ENCODE measurements around the gene RNF144B. TPM values are rescaled to one million over a fixed set of nuclear protein-coding genes. Genes with fewer than 3 reads are reported as not detected.

Gene RNF144B
- polyA plus RNA-seq, 2 of the 4 experiments (the other 2 are of a cell fraction), result 0.36 to 0.49 TPM

DNA sequence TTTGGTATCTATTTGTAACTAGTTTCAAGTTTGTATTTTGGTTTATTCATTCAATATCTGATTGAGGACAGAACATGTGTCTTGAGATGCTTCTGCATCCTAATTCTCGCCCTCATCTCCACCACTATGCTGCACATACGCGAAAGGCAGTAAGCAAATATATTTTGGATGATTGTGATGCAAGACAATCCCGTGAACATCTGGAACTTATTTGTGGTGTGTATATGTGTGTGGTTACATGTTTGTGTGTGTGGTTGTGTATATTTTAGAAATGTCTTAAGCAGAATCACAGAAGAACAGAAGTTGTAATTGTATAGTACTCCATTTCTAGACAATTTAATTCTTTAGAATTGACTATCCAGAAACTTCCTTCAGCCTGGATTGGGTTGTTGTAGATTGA lies 35.1 kb upstream of the RNF144B start:
- 60% methylated on average over 4 of the region's 4 CpGs for WGBS (ENCODE audit: missing lambda C conversion rate)
- ChIA-PET POLR2A (no interaction called here), CTCF (no interaction called here)
- H3K4me3 ChIP-seq, result no peak overlapping the region
- DNase-seq (ENCODE audit: low read depth in 1 of 2, low spot score in 1 of 2) (no peak), FAIRE-seq (no peak), ATAC-seq (no peak)
- no peak overlapping the region for H3K27ac ChIP-seq
- no peak overlapping the region for H3K4me2 ChIP-seq
- TF ChIP-seq, protein P1, sequence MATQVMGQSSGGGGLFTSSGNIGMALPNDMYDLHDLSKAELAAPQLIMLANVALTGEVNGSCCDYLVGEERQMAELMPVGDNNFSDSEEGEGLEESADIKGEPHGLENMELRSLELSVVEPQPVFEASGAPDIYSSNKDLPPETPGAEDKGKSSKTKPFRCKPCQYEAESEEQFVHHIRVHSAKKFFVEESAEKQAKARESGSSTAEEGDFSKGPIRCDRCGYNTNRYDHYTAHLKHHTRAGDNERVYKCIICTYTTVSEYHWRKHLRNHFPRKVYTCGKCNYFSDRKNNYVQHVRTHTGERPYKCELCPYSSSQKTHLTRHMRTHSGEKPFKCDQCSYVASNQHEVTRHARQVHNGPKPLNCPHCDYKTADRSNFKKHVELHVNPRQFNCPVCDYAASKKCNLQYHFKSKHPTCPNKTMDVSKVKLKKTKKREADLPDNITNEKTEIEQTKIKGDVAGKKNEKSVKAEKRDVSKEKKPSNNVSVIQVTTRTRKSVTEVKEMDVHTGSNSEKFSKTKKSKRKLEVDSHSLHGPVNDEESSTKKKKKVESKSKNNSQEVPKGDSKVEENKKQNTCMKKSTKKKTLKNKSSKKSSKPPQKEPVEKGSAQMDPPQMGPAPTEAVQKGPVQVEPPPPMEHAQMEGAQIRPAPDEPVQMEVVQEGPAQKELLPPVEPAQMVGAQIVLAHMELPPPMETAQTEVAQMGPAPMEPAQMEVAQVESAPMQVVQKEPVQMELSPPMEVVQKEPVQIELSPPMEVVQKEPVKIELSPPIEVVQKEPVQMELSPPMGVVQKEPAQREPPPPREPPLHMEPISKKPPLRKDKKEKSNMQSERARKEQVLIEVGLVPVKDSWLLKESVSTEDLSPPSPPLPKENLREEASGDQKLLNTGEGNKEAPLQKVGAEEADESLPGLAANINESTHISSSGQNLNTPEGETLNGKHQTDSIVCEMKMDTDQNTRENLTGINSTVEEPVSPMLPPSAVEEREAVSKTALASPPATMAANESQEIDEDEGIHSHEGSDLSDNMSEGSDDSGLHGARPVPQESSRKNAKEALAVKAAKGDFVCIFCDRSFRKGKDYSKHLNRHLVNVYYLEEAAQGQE (IDR thresholded peaks at IDR 0.05), result no peak
- no peak for TF ChIP-seq TP53 (CRISPR knock-in tag; IDR thresholded peaks at IDR 0.05)
- no peak for TF ChIP-seq CBX2 (IDR thresholded peaks at IDR 0.05; ENCODE audit: borderline replicate concordance, low read depth)
- TF ChIP-seq JUN (IDR thresholded peaks at IDR 0.05), result no peak
- no peaks in the 10 kb centered on the region for H3K4me1 ChIP-seq
- no peaks in the 10 kb centered on the region for H3K9me3 ChIP-seq

DNA sequence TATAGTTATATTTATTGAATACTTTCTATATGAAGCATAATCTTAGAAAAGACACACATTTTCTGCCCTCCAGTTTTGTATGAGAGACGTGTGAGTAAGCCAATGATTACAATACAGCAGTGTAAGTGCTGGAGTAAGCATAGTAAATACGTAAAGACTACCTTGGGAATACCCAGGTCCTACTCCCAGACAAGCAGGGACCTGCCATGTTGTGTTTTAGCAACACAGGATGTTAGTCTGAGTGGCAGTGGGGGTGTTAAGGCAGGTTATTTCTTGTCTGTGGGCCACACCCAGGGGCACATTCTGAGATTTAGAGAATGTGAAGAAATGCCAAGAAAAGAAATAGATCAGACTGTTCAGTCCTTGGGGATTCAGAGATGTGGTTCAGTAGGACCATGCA lies 34.3 kb upstream of the RNF144B start:
- TF ChIP-seq NR3C1 (IDR thresholded peaks at IDR 0.05) (no peak), FOSL2 (IDR thresholded peaks at IDR 0.05) (no peak), FOSL2 (CRISPR knock-in tag; IDR thresholded peaks at IDR 0.05) (no peak), HOXB13 (CRISPR knock-in tag; IDR thresholded peaks at IDR 0.05; ENCODE audit: low read depth) (no peak), GATA3 (IDR thresholded peaks at IDR 0.05; ENCODE audit: borderline replicate concordance) (no peak), POLR2AphosphoS2 (conservative IDR thresholded peaks at IDR 0.05; ENCODE audit: low read length) (no peak), JUN (IDR thresholded peaks at IDR 0.05) (no peak), RARB (CRISPR knock-in tag; IDR thresholded peaks at IDR 0.05) (no peak), SMC3 (IDR thresholded peaks at IDR 0.05) (no peak), CBX8 (IDR thresholded peaks at IDR 0.05) (no peak)
- TF ChIP-seq, protein P2, sequence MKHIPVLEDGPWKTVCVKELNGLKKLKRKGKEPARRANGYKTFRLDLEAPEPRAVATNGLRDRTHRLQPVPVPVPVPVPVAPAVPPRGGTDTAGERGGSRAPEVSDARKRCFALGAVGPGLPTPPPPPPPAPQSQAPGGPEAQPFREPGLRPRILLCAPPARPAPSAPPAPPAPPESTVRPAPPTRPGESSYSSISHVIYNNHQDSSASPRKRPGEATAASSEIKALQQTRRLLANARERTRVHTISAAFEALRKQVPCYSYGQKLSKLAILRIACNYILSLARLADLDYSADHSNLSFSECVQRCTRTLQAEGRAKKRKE (CRISPR knock-in tag; IDR thresholded peaks at IDR 0.05; ENCODE audit: low read depth), result no peak
- TF ChIP-seq, protein P3, sequence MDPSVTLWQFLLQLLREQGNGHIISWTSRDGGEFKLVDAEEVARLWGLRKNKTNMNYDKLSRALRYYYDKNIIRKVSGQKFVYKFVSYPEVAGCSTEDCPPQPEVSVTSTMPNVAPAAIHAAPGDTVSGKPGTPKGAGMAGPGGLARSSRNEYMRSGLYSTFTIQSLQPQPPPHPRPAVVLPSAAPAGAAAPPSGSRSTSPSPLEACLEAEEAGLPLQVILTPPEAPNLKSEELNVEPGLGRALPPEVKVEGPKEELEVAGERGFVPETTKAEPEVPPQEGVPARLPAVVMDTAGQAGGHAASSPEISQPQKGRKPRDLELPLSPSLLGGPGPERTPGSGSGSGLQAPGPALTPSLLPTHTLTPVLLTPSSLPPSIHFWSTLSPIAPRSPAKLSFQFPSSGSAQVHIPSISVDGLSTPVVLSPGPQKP (IDR thresholded peaks at IDR 0.05; ENCODE audit: low read depth, low read length), result no peak
- FAIRE-seq (no peak), DNase-seq (ENCODE audit: low read depth in 1 of 2, low spot score in 1 of 2) (no peak), ATAC-seq (no peak)
- H3K4me1 ChIP-seq, result no peaks in the 10 kb centered on the region
- ChIA-PET POLR2A (no interaction called here), CTCF (no interaction called here)
- no peaks in the 10 kb centered on the region for H3K9me3 ChIP-seq
- H3K4me2 ChIP-seq, result no peak overlapping the region
- H3K27ac ChIP-seq, result no peak overlapping the region
- WGBS (ENCODE audit: missing lambda C conversion rate), result 6% methylated on average over 2 of the region's 2 CpGs
- H3K4me3 ChIP-seq, result no peak overlapping the region

DNA sequence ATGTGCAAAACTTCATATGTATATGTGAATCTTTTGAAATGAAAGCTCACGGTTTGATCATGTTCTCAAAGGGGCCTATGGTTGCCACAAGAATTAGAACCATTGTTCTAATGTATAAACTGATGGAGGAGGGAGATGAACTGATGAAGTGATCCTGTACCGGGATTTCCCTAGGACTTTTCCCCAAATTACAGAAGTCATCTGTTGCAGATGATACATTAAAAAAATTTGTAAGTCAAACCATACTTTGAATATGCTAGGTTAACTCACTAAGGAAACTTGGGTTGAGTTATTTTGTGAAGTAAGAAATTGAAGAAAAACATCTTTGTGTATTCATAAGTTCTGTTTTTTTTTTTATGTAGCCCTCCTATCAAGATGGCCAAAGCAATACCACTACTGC lies 33.9 kb upstream of the RNF144B start:
- Histone ChIP-seq H3K27ac (no peak overlapping the region), H3K4me3 (no peak overlapping the region), H3K9me3 (no peaks in the 10 kb centered on the region), H3K4me1 (no peaks in the 10 kb centered on the region), H3K4me2 (no peak overlapping the region)
- POLR2A ChIA-PET, result no interaction called here
- ATAC-seq (no peak), FAIRE-seq (no peak), DNase-seq (ENCODE audit: low read depth in 1 of 2, low spot score in 1 of 2) (no peak)
- 44% methylated on average over 2 of the region's 2 CpGs for WGBS (ENCODE audit: missing lambda C conversion rate)
- CTCF ChIA-PET, result no interaction called here
- TF ChIP-seq, protein P4, sequence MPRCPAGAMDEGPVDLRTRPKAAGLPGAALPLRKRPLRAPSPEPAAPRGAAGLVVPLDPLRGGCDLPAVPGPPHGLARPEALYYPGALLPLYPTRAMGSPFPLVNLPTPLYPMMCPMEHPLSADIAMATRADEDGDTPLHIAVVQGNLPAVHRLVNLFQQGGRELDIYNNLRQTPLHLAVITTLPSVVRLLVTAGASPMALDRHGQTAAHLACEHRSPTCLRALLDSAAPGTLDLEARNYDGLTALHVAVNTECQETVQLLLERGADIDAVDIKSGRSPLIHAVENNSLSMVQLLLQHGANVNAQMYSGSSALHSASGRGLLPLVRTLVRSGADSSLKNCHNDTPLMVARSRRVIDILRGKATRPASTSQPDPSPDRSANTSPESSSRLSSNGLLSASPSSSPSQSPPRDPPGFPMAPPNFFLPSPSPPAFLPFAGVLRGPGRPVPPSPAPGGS (IDR thresholded peaks at IDR 0.05), result no peak
- no peak for TF ChIP-seq ZC3H11A (IDR thresholded peaks at IDR 0.05)
- no peak for TF ChIP-seq MAFK (IDR thresholded peaks at IDR 0.05; ENCODE audit: partially characterized antibody)
- no peak for TF ChIP-seq HOXB13 (CRISPR knock-in tag; IDR thresholded peaks at IDR 0.05; ENCODE audit: low read depth)
- TF ChIP-seq NFE2L2 (conservative IDR thresholded peaks at IDR 0.05; ENCODE audit: low read length), result no peak
- TF ChIP-seq RNF2 (IDR thresholded peaks at IDR 0.05; ENCODE audit: borderline replicate concordance, low read depth), result no peak
- TF ChIP-seq RAD21 (conservative IDR thresholded peaks at IDR 0.05 in 1 of 2, IDR thresholded peaks at IDR 0.05 in 1 of 2), result no peak
- no peak for TF ChIP-seq MAZ (IDR thresholded peaks at IDR 0.05; ENCODE audit: borderline replicate concordance, low read depth, low read length)
- TF ChIP-seq, protein P5, sequence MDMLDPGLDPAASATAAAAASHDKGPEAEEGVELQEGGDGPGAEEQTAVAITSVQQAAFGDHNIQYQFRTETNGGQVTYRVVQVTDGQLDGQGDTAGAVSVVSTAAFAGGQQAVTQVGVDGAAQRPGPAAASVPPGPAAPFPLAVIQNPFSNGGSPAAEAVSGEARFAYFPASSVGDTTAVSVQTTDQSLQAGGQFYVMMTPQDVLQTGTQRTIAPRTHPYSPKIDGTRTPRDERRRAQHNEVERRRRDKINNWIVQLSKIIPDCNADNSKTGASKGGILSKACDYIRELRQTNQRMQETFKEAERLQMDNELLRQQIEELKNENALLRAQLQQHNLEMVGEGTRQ (IDR thresholded peaks at IDR 0.05), result no peak
- TF ChIP-seq RARB (CRISPR knock-in tag; IDR thresholded peaks at IDR 0.05), result no peak
- no peak for TF ChIP-seq NPAS2 (CRISPR knock-in tag; IDR thresholded peaks at IDR 0.05; ENCODE audit: borderline replicate concordance)
- no peak for TF ChIP-seq KDM5A (IDR thresholded peaks at IDR 0.05)
- TF ChIP-seq RFX5 (IDR thresholded peaks at IDR 0.05), result no peak
- TF ChIP-seq, protein P6, sequence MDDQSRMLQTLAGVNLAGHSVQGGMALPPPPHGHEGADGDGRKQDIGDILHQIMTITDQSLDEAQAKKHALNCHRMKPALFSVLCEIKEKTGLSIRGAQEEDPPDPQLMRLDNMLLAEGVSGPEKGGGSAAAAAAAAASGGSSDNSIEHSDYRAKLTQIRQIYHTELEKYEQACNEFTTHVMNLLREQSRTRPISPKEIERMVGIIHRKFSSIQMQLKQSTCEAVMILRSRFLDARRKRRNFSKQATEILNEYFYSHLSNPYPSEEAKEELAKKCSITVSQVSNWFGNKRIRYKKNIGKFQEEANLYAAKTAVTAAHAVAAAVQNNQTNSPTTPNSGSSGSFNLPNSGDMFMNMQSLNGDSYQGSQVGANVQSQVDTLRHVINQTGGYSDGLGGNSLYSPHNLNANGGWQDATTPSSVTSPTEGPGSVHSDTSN (IDR thresholded peaks at IDR 0.05), result no peak
- no peak for TF ChIP-seq JUN (IDR thresholded peaks at IDR 0.05)
